Stomach (tissue), 9 donors: Measurements from ENCODE around the gene LRRTM4. TPM values are rescaled to one million over a fixed set of nuclear protein-coding genes. Genes with fewer than 3 reads are reported as not detected.

Experiments
- DNase-seq, 2 donors: peaks; one replicate each; pipeline versions ENCODE4 v3.0.0 to v3.0.0-alpha.2; 2013 to 2019
- H3K27ac ChIP-seq, 5 donors: fragments of 200-600 bp in 4 of 5; sonication (generic) in 4 of 5; one replicate each; pipeline ENCODE4 v1.5.1; 2013 to 2019; ENCODE audit warnings: mild to moderate bottlenecking in 1 of 5, moderate library complexity in 1 of 5
- H3K27me3 ChIP-seq, 3 donors: fragments of 200-600 bp; sonication (generic); one replicate each; pipeline ENCODE4 v1.5.1; 2017 to 2019; ENCODE audit warnings: mixed run types in 1 of 3
- H3K36me3 ChIP-seq, 4 donors: fragments of 200-600 bp; sonication (generic); 1 replicate in 3 of 4; 2 replicates in 1 of 4; pipeline ENCODE4 v1.5.1; 2016 to 2019
- H3K4me1 ChIP-seq, 4 donors: fragments of 200-600 bp; sonication (generic); one replicate each; pipeline ENCODE4 v1.5.1; 2016 to 2019
- H3K4me3 ChIP-seq, 4 donors: fragments of 200-600 bp; sonication (generic) in 3 of 4; one replicate each; pipeline ENCODE4 v1.5.1; 2016 to 2019; ENCODE audit warnings: mild to moderate bottlenecking in 1 of 4
- H3K9me3 ChIP-seq, 4 donors: fragments of 200-600 bp; sonication (generic); one replicate each; pipeline ENCODE4 v1.5.1; 2016 to 2019
- CTCF ChIP-seq, 7 experiments: fragments of 450-650 bp in 4 of 7; fragments of 200-600 bp in 3 of 7; sonication (generic) in 3 of 7; IDR thresholded peaks; one replicate each; pipeline ENCODE4 v1.5.1; 2016 to 2019; ENCODE audit warnings: antibody characterized with exemption in 7 of 7, control low read depth in 2 of 7, mild to moderate bottlenecking in 1 of 7
- EP300 ChIP-seq: sonication (generic); formaldehyde crosslinking; IDR thresholded peaks from one replicate; pipeline ENCODE4 v1.6.1; 2017; ENCODE audit warnings: antibody characterized with exemption
- POLR2A ChIP-seq, 4 donors: fragments of 450-650 bp; IDR thresholded peaks; one replicate each; pipeline ENCODE4 v1.6.1; 2016; ENCODE audit warnings: antibody characterized with exemption in 4 of 4, control low read depth in 2 of 4, mild to moderate bottlenecking in 1 of 4, moderate library complexity in 1 of 4
- POLR2AphosphoS5 ChIP-seq, 3 donors: sonication (generic); formaldehyde crosslinking; IDR thresholded peaks; one replicate each; pipeline ENCODE4 v1.6.1; 2016; ENCODE audit warnings: antibody characterized with exemption in 3 of 3
- WGBS, 5 donors: extraction: QIAGEN DNeasy Blood & Tissue Kit in 3 of 5; methylation state at CpG; one replicate each; pipeline versions ENCODE4 v1.1.5 to v1.1.7; 2013 to 2018; 5-methylcytosine and 5-hydroxymethylcytosine counted together
- intact Hi-C: fragments of 100-400 bp; cut with DNase I; formaldehyde crosslinking; loops from one replicate; pipeline ENCODE4 v1.15.1; 2023; ENCODE audit warnings: low total_unique reads
- polyA plus RNA-seq, 3 donors: library from polyadenylated mRNA; stranded (reverse); fragments of 200-250 nt; gene quantifications; one replicate each; pipeline ENCODE4 v1.2.3, GENCODE V29; 2013
- total RNA-seq, 5 donors: library from RNA; depleted of rRNA; stranded (reverse); fragments of >200 nt; gene quantifications; one replicate each; pipeline versions ENCODE4 v1.1.0 to v1.2.3, GENCODE V29; 2014 to 2016
- donor health status: healthy with polysubstance abuse.
- donor health status: Bipolar disorder and iron deficiency.
- donor health status: healthy.

LRRTM4 gene
- total and polyA plus RNA-seq, 8 donors, result 0.13 to 2.2 (median 0.19) TPM; not detected in 5

DNA sequence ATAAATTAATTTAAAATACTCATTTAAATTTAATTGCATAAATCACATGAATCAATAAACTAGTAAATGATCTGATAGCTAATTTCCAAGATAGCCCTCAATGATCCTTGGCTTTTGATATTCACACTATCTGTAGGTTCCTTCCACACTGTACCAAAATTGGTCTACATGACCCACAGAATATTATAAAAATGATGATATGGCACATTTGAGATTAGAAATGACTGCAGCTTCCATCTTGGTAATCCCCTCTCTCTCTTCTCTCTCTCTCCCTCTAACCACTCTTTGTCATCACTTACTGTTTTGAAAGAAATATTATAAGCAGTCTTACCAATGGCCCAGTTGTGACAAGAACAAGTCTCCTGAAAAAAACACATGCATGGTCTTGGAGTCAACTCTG lies 394.8 kb downstream of the LRRTM4 start:
- Histone ChIP-seq H3K27me3 (no peaks in the 10 kb centered on the region), H3K4me1 (no peaks in the 10 kb centered on the region), H3K27ac (no peak overlapping the region), H3K36me3 (no peaks in the 10 kb centered on the region), H3K4me3 (no peak overlapping the region), H3K9me3 (no peaks in the 10 kb centered on the region)
- intact Hi-C loops, result no loop called here
- TF ChIP-seq EP300, result no peak
- DNase-seq, result no peak

GRCh38 chr2:77121518-77121917 lies 400.7 kb downstream of the LRRTM4 start:
- no peak overlapping the region for H3K27ac ChIP-seq
- no peak for TF ChIP-seq CTCF (IDR thresholded peaks at IDR 0.05)
- no peak for TF ChIP-seq EP300
- TF ChIP-seq POLR2A (IDR thresholded peaks at IDR 0.05), result no peak
- no peak for TF ChIP-seq POLR2AphosphoS5 (IDR thresholded peaks at IDR 0.05)
- no peaks in the 10 kb centered on the region for H3K9me3 ChIP-seq
- 75 to 86% (median 83%) methylated on average over 3 of the region's 3 CpGs for WGBS, 5 donors
- intact Hi-C loops, result no loop called here
- DNase-seq, result no peak
- no peaks in the 10 kb centered on the region for H3K36me3 ChIP-seq
- H3K27me3 ChIP-seq, result no peaks in the 10 kb centered on the region
- no peaks in the 10 kb centered on the region for H3K4me1 ChIP-seq
- no peak overlapping the region for H3K4me3 ChIP-seq

GRCh38 chr2:77119333-77119732 lies 402.8 kb downstream of the LRRTM4 start:
- Histone ChIP-seq H3K36me3 (no peaks in the 10 kb centered on the region), H3K9me3 (peaks cover 0 to 7% (median 4%) of the 10 kb centered on the region in 4 donors), H3K4me3 (no peak overlapping the region), H3K27me3 (no peaks in the 10 kb centered on the region), H3K27ac (no peak overlapping the region), H3K4me1 (no peaks in the 10 kb centered on the region)
- no peak for DNase-seq
- WGBS, 5 donors, result 69 to 87% (median 81%) methylated on average over 1 of the region's 1 CpG
- no peak for TF ChIP-seq CTCF (IDR thresholded peaks at IDR 0.05)
- intact Hi-C loops, result no loop called here

GRCh38 chr2:77108915-77109314 lies 413.3 kb downstream of the LRRTM4 start:
- no peak overlapping the region for H3K4me3 ChIP-seq
- 59 to 73% (median 66%) methylated on average over 1 of the region's 1 CpG for WGBS, 5 donors
- no peak for DNase-seq
- H3K9me3 ChIP-seq, result peaks cover 0 to 10% (median 2%) of the 10 kb centered on the region in 4 donors
- H3K36me3 ChIP-seq, result no peaks in the 10 kb centered on the region
- H3K27me3 ChIP-seq, result no peaks in the 10 kb centered on the region
- TF ChIP-seq POLR2A (IDR thresholded peaks at IDR 0.05) (no peak), POLR2AphosphoS5 (IDR thresholded peaks at IDR 0.05) (no peak), CTCF (IDR thresholded peaks at IDR 0.05) (no peak), EP300 (no peak)
- intact Hi-C loops, result no loop called here
- no peaks in the 10 kb centered on the region for H3K4me1 ChIP-seq
- H3K27ac ChIP-seq, result no peak overlapping the region

- Histone ChIP-seq H3K27me3 (no peaks in the 10 kb centered on the region), H3K4me3 (no peak overlapping the region), H3K9me3 (no peaks in the 10 kb centered on the region), H3K27ac (no peak overlapping the region), H3K4me1 (no peaks in the 10 kb centered on the region), H3K36me3 (no peaks in the 10 kb centered on the region)
- intact Hi-C loops, result no loop called here
- TF ChIP-seq EP300 (no peak), POLR2A (IDR thresholded peaks at IDR 0.05) (no peak), CTCF (IDR thresholded peaks at IDR 0.05) (no peak), POLR2AphosphoS5 (IDR thresholded peaks at IDR 0.05) (no peak)
- 70 to 77% (median 75%) methylated on average over 3 of the region's 3 CpGs for WGBS, 5 donors
- DNase-seq, result no peak
These were observed 417.2 kb downstream of the LRRTM4 start for GRCh38 chr2:77105008-77105407.
